NCI-H187 treated with DMSO at 0.1 percent for 48 hours (cell line): ENCODE results near the gene CALCOCO2.
"Not testable (repeated sequence)": the region's sequence is repeated elsewhere in the genome, so short reads cannot be mapped to it uniquely, and the experiment has no call there.

Source experiments
- DNase-seq: peaks from one replicate; lab custom pipeline; 2025; lab: John Stamatoyannopoulos, UW

The CALCOCO2 gene

GRCh38 chr17:48830840-48831548 is at the start of gene CALCOCO2:
Gene CALCOCO2 (plus strand): TSS chr17:48831035. CDS start chr17:48841708, 10,673 bp downstream.
- DNase-seq: peak; percentile 34

GRCh38 chr17:48787828-48788227 is 43.0 kb upstream of the CALCOCO2 start:
- DNase-seq: no peak

- no peak for DNase-seq
These were observed 40.2 kb upstream of the CALCOCO2 start for GRCh38 chr17:48790607-48791127.

- peak; percentile 16 for DNase-seq
These were observed 39.5 kb upstream of the CALCOCO2 start for GRCh38 chr17:48791128-48792032.

GRCh38 chr17:48792033-48792798 is 38.6 kb upstream of the CALCOCO2 start:
- DNase-seq: no peak

GRCh38 chr17:48795444-48796162 is 35.2 kb upstream of the CALCOCO2 start:
- no peak for DNase-seq

- DNase-seq: not testable (repeated sequence)
These were observed 34.7 kb upstream of the CALCOCO2 start for GRCh38 chr17:48796163-48796522.

- DNase-seq: no peak
These were observed 31.6 kb upstream of the CALCOCO2 start for GRCh38 chr17:48799069-48799723.

GRCh38 chr17:48800626-48801217 is 30.1 kb upstream of the CALCOCO2 start:
- DNase-seq: no peak

- no peak for DNase-seq
These were observed 25.9 kb upstream of the CALCOCO2 start for GRCh38 chr17:48804936-48805411.

- no peak for DNase-seq
These were observed 21.7 kb upstream of the CALCOCO2 start for GRCh38 chr17:48809182-48809581.

- no peak for DNase-seq
These were observed 18.8 kb upstream of the CALCOCO2 start for GRCh38 chr17:48812001-48812400.

GRCh38 chr17:48814504-48814903 is 16.3 kb upstream of the CALCOCO2 start:
- no peak for DNase-seq

- no peak for DNase-seq
These were observed 15.5 kb upstream of the CALCOCO2 start for GRCh38 chr17:48815311-48815710.

- DNase-seq: no peak
These were observed 14.4 kb upstream of the CALCOCO2 start for GRCh38 chr17:48816438-48816773.

GRCh38 chr17:48816774-48817590 is 13.9 kb upstream of the CALCOCO2 start, which contains the start of gene TTLL6:
Gene TTLL6 (minus strand): TSS chr17:48817229. CDS start chr17:48817072, 157 bp downstream.
- peak; percentile 85 for DNase-seq

GRCh38 chr17:48818361-48818841 is 12.4 kb upstream of the CALCOCO2 start:
- DNase-seq: no peak

GRCh38 chr17:48819466-48819865 is 11.4 kb upstream of the CALCOCO2 start:
- DNase-seq: no peak

GRCh38 chr17:48820936-48821335 is 9.9 kb upstream of the CALCOCO2 start:
- DNase-seq: not testable (repeated sequence)
